HFFc6 (cell line): ENCODE results near the gene EPC2. TPM values are rescaled to one million over a fixed set of nuclear protein-coding genes. Genes with fewer than 3 reads are reported as not detected.
A peak's percentile ranks its signal among the peaks of the same experiment; 100 is the strongest.
"Not testable (repeated sequence)": the region's sequence is repeated elsewhere in the genome, so short reads cannot be mapped to it uniquely, and the experiment has no call there.

Experiments
- DNase-seq: peaks from one replicate; pipeline ENCODE4 v3.0.0-alpha.2; 2018
- H3K27ac Mint-ChIP-seq: 2 replicates; pipeline ENCODE4 v1.8.0; 2020; ENCODE audit warnings: mild to moderate bottlenecking, mixed read lengths
- H3K27me3 Mint-ChIP-seq: 2 replicates; pipeline ENCODE4 v1.8.0; 2021; ENCODE audit warnings: mild to moderate bottlenecking, moderate library complexity, mixed read lengths; ENCODE audit not compliant: insufficient read depth
- H3K36me3 Mint-ChIP-seq: 2 replicates; pipeline ENCODE4 v1.8.0; 2021; ENCODE audit warnings: low read depth, mixed read lengths
- H3K4me1 Mint-ChIP-seq: 2 replicates; pipeline ENCODE4 v1.8.0; 2020; ENCODE audit warnings: low read depth, mixed read lengths
- H3K4me3 Mint-ChIP-seq: 2 replicates; pipeline ENCODE4 v1.8.0; 2020; ENCODE audit warnings: mild to moderate bottlenecking, moderate library complexity, mixed read lengths
- H3K9me3 Mint-ChIP-seq: 2 replicates; pipeline ENCODE4 v1.8.0; 2020; ENCODE audit warnings: mild to moderate bottlenecking, mixed read lengths
- total RNA-seq, 6 experiments: library from RNA; stranded (reverse); fragmentation: NEBNext Ultra II Directional; extraction: Animal tissue kit (Norgen Biotek cat#: 25700); gene quantifications; 2 replicates in 1 of 6; 3 replicates in 5 of 6; pipeline ENCODE4 v1.2.3, GENCODE V29; 2021
- TF ChIP-seq, protein P1 (sequence below): fragments of 200-600 bp; sonication (generic); IDR thresholded peaks from 2 replicates; pipeline ENCODE4 v1.5.0; 2021; ENCODE audit warnings: antibody characterized with exemption, mild to moderate bottlenecking

The EPC2 gene
- total RNA-seq, 6 experiments from 2014 or later, result 16.6 to 21.3 (median 19.2) TPM

DNA sequence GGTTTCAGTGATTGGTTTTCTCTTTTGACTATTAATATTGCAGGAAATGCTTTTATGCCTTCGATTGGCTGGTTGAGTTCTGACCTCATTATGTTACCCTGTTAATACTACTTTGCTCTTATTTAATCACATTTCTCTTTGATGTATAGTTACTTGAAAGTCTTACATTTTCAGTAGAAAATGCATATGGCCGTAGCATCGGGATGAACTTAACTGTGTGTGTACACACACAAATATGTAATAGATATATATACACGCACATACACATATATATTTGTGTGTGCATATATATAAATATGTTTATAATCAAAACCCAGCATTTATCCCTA is 1.6 kb downstream of the EPC2 start:
- peak overlapping the region; percentile 87 for H3K27ac Mint-ChIP-seq
- TF ChIP-seq, protein P1, sequence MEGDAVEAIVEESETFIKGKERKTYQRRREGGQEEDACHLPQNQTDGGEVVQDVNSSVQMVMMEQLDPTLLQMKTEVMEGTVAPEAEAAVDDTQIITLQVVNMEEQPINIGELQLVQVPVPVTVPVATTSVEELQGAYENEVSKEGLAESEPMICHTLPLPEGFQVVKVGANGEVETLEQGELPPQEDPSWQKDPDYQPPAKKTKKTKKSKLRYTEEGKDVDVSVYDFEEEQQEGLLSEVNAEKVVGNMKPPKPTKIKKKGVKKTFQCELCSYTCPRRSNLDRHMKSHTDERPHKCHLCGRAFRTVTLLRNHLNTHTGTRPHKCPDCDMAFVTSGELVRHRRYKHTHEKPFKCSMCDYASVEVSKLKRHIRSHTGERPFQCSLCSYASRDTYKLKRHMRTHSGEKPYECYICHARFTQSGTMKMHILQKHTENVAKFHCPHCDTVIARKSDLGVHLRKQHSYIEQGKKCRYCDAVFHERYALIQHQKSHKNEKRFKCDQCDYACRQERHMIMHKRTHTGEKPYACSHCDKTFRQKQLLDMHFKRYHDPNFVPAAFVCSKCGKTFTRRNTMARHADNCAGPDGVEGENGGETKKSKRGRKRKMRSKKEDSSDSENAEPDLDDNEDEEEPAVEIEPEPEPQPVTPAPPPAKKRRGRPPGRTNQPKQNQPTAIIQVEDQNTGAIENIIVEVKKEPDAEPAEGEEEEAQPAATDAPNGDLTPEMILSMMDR, result no peak
- peaks cover 41% of the 10 kb centered on the region for H3K4me1 Mint-ChIP-seq
- H3K9me3 Mint-ChIP-seq, result no peaks in the 10 kb centered on the region
- H3K4me3 Mint-ChIP-seq, result peak overlapping the region; percentile 96
- H3K36me3 Mint-ChIP-seq, result no peaks in the 10 kb centered on the region
- H3K27me3 Mint-ChIP-seq, result no peaks in the 10 kb centered on the region; the same call in 1 of the 2 replicates
- no peak for DNase-seq

DNA sequence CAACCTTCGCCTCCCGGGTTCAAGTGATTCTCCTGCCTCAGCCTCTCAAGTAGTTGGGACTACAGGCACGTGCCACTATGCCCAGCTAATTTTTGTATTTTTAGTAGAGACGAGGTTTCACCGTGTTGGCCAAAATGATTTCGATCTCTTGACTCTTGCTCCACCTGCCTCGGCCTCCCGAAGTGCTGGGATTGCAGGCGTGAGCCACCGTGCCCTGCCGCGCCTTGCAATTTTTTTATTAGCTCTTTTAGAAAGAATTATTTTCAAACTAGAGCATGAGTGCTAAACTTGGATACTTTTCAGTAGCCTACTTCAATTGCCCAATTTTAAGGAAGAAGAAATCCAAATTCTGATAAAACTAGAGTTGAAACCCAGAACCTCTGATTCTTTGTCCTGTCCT is 3.2 kb downstream of the EPC2 start:
- H3K27me3 Mint-ChIP-seq, H3K9me3 Mint-ChIP-seq, H3K27ac Mint-ChIP-seq, H3K4me3 Mint-ChIP-seq, H3K36me3 Mint-ChIP-seq, DNase-seq: not testable (repeated sequence)
- peaks cover 57% of the 10 kb centered on the region for H3K4me1 Mint-ChIP-seq

DNA sequence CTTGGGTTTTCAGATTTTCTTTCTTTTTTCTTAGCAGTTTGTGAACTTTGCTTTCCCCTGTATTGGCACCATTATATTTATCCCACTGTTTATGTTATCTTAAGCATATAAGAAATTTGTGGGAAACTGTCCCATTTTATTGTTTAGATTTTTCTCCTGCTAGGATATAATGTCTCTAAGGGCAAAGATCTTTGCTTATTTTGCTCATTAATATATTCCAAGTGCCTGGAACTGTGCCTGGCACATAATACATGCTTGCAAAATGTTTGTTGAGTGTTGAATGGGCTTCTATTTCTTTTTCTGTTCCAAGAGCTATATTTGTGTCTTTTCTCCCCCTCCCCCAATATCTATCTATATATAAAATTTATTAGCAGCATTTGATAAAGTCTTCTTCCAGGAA is 5.4 kb downstream of the EPC2 start:
- Mint-ChIP-seq H3K4me3 (no peak overlapping the region), H3K4me1 (peaks cover 57% of the 10 kb centered on the region), H3K27me3 (no peaks in the 10 kb centered on the region; the same call in 1 of the 2 replicates), H3K9me3 (no peaks in the 10 kb centered on the region), H3K27ac (no peak overlapping the region), H3K36me3 (no peaks in the 10 kb centered on the region)
- no peak for DNase-seq
- TF ChIP-seq, protein P1, result no peak

DNA sequence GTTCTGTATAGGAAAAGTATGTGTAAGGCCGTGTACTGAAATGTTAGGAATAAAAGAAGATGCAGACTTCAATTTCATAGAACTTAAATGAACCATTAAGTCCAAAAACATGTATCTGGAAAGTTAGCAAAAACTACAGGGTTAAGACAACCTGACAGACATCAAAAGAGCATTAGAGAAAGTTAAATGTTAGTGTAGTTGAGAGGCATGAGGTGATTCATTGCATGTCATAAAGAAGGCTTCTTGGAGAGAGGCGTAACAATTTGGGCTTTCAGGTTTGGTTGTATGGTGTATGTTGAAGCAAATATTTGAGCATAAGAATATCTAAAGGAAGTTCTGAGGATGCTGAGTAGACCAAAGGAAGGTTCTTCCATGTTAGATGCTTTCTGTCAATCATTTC is 6.3 kb downstream of the EPC2 start:
- DNase-seq, result no peak
- TF ChIP-seq, protein P1, result no peak
- Mint-ChIP-seq H3K4me1 (peaks cover 60% of the 10 kb centered on the region), H3K36me3 (no peaks in the 10 kb centered on the region), H3K4me3 (no peak overlapping the region), H3K27ac (no peak overlapping the region), H3K27me3 (no peaks in the 10 kb centered on the region), H3K9me3 (no peaks in the 10 kb centered on the region)

DNA sequence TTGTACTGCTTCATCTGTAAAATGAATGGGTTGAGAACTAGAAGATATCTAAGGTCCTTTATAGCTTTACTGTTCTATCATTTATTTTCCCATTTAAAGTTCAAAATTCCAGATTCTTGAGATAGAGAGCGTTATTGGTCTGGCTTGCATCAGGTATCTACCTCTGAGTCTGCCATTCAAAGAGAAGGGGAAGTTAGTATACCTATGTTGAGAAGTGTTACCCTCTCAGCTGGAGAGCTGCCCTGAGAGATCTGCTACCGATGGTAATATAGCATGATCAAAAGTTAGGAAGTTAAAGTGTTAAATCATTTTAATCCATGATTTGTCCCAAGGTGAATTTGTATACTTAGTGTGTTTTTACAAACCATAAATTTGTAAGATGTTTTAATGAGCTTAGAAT is 7.4 kb downstream of the EPC2 start:
- no peak for DNase-seq
- Mint-ChIP-seq H3K4me1 (peaks cover 64% of the 10 kb centered on the region), H3K36me3 (no peaks in the 10 kb centered on the region), H3K4me3 (no peak overlapping the region), H3K27me3 (no peaks in the 10 kb centered on the region), H3K27ac (no peak overlapping the region), H3K9me3 (no peaks in the 10 kb centered on the region)
- TF ChIP-seq, protein P1, result no peak

DNA sequence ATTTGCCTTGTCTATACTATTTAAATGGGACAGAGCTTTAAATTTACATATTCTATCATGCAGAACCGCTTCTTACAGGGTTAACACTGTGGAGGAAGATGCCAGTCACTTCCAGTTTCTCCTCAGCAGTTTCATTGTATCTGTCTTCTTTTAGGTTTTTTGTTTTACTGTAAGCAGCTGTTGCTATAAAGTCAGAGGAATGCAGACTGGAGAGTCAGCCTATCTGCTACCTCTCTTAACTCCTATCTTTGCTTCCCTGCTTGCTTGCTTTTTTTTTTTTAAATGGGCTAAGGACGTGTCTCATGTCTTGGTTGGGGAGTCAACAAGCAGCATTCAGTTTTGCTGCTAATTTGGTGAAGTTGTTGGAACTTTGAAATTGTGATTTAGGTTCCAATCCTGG is 8.9 kb downstream of the EPC2 start:
- DNase-seq, result no peak
- no peak overlapping the region for H3K4me3 Mint-ChIP-seq

More for the DNA sequence above, 8.9 kb downstream of the EPC2 start:
- H3K36me3 Mint-ChIP-seq, result no peaks in the 10 kb centered on the region
- no peak overlapping the region for H3K27ac Mint-ChIP-seq
- TF ChIP-seq, protein P1, result no peak
- H3K9me3 Mint-ChIP-seq, result no peaks in the 10 kb centered on the region
- H3K27me3 Mint-ChIP-seq, result no peaks in the 10 kb centered on the region
- H3K4me1 Mint-ChIP-seq, result peaks cover 74% of the 10 kb centered on the region
